ENCODE data around the gene OTULIN. TPM values are rescaled to one million over a fixed set of nuclear protein-coding genes. Genes with fewer than 3 reads are reported as not detected.

The OTULIN gene
- total and polyA plus RNA-seq, 2 of the 13 experiments (the other 11 are each of a cell fraction or from before 2014, with no cell fraction given) = 7.0 to 34.8 TPM

DNA sequence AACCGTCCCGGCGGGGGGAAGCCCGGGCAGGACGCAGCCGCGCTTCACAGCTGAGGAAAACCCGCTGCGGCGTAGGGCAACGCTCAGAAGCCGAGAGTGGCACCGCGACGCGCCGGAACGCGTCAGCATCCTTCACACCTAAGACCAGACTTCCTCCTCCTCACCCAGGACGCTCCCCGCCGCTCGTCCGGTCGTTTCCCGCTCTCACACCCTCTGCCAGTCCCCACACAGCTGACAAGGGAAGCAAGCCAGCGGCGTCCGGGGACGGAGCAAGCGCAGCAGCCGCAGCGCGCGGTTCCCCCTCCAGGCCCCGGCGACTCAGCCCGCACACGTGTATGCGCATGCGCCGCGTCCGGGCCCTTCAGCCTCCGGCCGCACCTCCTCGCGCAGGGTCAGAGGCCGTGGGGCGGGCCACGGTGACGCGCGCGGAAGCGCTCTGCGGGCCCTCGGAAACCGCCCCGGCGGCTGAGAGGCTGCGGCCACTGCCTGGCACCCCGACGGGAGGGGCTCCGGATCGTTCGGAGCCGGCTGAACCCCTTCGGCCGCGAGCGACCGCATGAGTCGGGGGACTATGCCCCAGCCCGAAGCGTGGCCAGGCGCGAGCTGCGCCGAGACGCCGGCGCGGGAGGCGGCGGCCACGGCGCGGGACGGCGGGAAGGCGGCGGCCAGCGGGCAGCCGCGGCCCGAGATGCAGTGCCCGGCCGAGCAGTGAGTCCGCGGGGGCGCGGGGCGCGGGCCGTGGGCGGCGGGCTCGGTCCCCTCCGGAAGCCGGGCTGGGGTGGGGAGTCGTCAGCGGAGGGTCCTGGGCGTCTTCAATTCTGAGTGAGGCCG, at the start of gene OTULIN (continued):
- TF ChIP-seq HINFP (CRISPR knock-in tag; IDR thresholded peaks at IDR 0.05; ENCODE audit: low read depth) (peak; percentile 80), ZNF607 (CRISPR knock-in tag; IDR thresholded peaks at IDR 0.05; ENCODE audit: borderline replicate concordance) (peak; percentile 94), ELF1 (CRISPR knock-in tag; IDR thresholded peaks at IDR 0.05) (peak; percentile 63), ELK4 (CRISPR knock-in tag; IDR thresholded peaks at IDR 0.05; ENCODE audit: borderline replicate concordance) (no peak), NKX3-1 (CRISPR knock-in tag; IDR thresholded peaks at IDR 0.05) (0 out of 2 replicates have a peak, but pooled peaks have one; percentile 19), RERE (CRISPR knock-in tag; IDR thresholded peaks at IDR 0.05; ENCODE audit: low read depth) (no peak), CCDC6 (CRISPR knock-in tag; IDR thresholded peaks at IDR 0.05) (peak; percentile 81; the same call in 1 of the 2 replicates), ZNF460 (CRISPR knock-in tag; IDR thresholded peaks at IDR 0.05; ENCODE audit: borderline replicate concordance) (no peak), ZNF331 (CRISPR knock-in tag; IDR thresholded peaks at IDR 0.05) (peak; percentile 70; the same call in 1 of the 2 replicates), ZNF652 (CRISPR knock-in tag; IDR thresholded peaks at IDR 0.05; ENCODE audit: borderline replicate concordance, low read depth) (no peak), ATF1 (CRISPR knock-in tag; IDR thresholded peaks at IDR 0.05) (no peak), ZNF367 (CRISPR knock-in tag; IDR thresholded peaks at IDR 0.05; ENCODE audit: borderline replicate concordance) (peak; percentile 48; the same call in 1 of the 2 replicates), MXD1 (CRISPR knock-in tag; IDR thresholded peaks at IDR 0.05) (peak; percentile 95), SRSF9 (IDR thresholded peaks at IDR 0.05; ENCODE audit: borderline replicate concordance, insufficient read depth, low read depth, low read length, poor library complexity, severe bottlenecking) (no peak), SAFB2 (CRISPR knock-in tag; IDR thresholded peaks at IDR 0.05; ENCODE audit: borderline replicate concordance, low read depth) (peak; percentile 83), ZBTB42 (CRISPR knock-in tag; IDR thresholded peaks at IDR 0.05) (peak; percentile 84; the same call in 1 of the 2 replicates), ZNF329 (CRISPR knock-in tag; IDR thresholded peaks at IDR 0.05; ENCODE audit: low read depth) (no peak; the same call in 1 of the 2 replicates), THAP7 (CRISPR knock-in tag; IDR thresholded peaks at IDR 0.05) (peak; percentile 87; the same call in 1 of the 2 replicates), TOE1 (CRISPR knock-in tag; IDR thresholded peaks at IDR 0.05) (0 out of 2 replicates have a peak, but pooled peaks have one; percentile 55)

Measured in HepG2 (cell line).